ENCODE data around the gene BLCAP. TPM values are rescaled to one million over a fixed set of nuclear protein-coding genes. Genes with fewer than 3 reads are reported as not detected.

Gene BLCAP
- total and polyA plus RNA-seq, 2 of the 4 experiments (the other 2 are of a cell fraction), result 17.7 to 67.3 TPM

GRCh38 chr20:37494796-37495195 lies 32.9 kb downstream of the BLCAP start:
- Histone ChIP-seq H3K79me1 (ENCODE audit: low read depth in 1 of 2, low read length in 2 of 2) (no peaks in the 10 kb centered on the region; a peak in 1 of 4 replicates), H3K56ac (ENCODE audit: extremely low read depth, insufficient read depth, low read length) (no peak overlapping the region), H2BK120ac (ENCODE audit: low read depth, low read length) (no peak overlapping the region), H3K14ac (replicated peaks; ENCODE audit: low read depth, low read length) (no peak overlapping the region), H4K5ac (ENCODE audit: low read depth, low read length) (no peak overlapping the region), H3K4ac (ENCODE audit: low read depth, low read length) (no peak overlapping the region), H2AK9ac (replicated peaks; ENCODE audit: low read depth, low read length, poor library complexity) (no peak overlapping the region), H2BK15ac (ENCODE audit: low read depth, low read length) (no peak overlapping the region), H4K20me1 (ENCODE audit: insufficient read depth, low read length) (0 out of 2 replicates have a peak, but pooled peaks cover 4% of the 10 kb centered on the region), H3K36me3 (ENCODE audit: control insufficient read depth, insufficient read depth, low read length) (no peaks in the 10 kb centered on the region; the same call in none of the 2 replicates), H2AFZ (replicated peaks; ENCODE audit: low read length, poor library complexity) (no peak overlapping the region), H2BK20ac (ENCODE audit: low read depth, low read length) (no peak overlapping the region), H3K23ac (ENCODE audit: low read depth, low read length) (no peak overlapping the region), H3K4me1 (ENCODE audit: control insufficient read depth, insufficient read depth, low read length) (peaks cover 2% of the 10 kb centered on the region; the same call in 1 of the 2 replicates), H3K9ac (ENCODE audit: low read depth, low read length) (no peak overlapping the region), H3K4me3 (ENCODE audit: insufficient read depth, low read depth, low read length) (no peak overlapping the region), H3K9me1 (ENCODE audit: insufficient read depth, low read length) (peaks cover 4% of the 10 kb centered on the region; the same call in 1 of the 2 replicates), H3K18ac (ENCODE audit: low read depth, low read length) (no peak overlapping the region), H3K27ac (ENCODE audit: insufficient read depth, low read length) (no peak overlapping the region), H2AK5ac (ENCODE audit: low read depth, low read length) (no peak overlapping the region), H3K9me3 (ENCODE audit: control insufficient read depth, insufficient read depth, low read length) (no peaks in the 10 kb centered on the region), H3K27me3 (ENCODE audit: control insufficient read depth, insufficient read depth, low read length) (no peaks in the 10 kb centered on the region; the same call in 1 of the 2 replicates), H4K8ac (ENCODE audit: low read depth in 2 of 2, low read length in 2 of 2) (no peak overlapping the region), H2BK5ac (ENCODE audit: low read depth, low read length, poor library complexity, severe bottlenecking) (no peak overlapping the region), H3K4me2 (ENCODE audit: low read depth, low read length) (no peak overlapping the region), H4K91ac (ENCODE audit: insufficient read depth, low read depth, low read length) (no peak overlapping the region)
- TF ChIP-seq ELK1 (IDR thresholded peaks at IDR 0.05; ENCODE audit: borderline replicate concordance, low read depth, low read length) (no peak), POLR2A (IDR thresholded peaks at IDR 0.05; ENCODE audit: low read depth, low read length) (no peak), RAD21 (IDR thresholded peaks at IDR 0.05; ENCODE audit: low read length) (no peak), BHLHE40 (IDR thresholded peaks at IDR 0.05; ENCODE audit: low read depth, low read length) (no peak), CHD1 (IDR thresholded peaks at IDR 0.05; ENCODE audit: low read depth, low read length) (no peak), MXI1 (IDR thresholded peaks at IDR 0.05; ENCODE audit: borderline replicate concordance, low read depth, low read length) (no peak), USF2 (IDR thresholded peaks at IDR 0.05; ENCODE audit: low read depth, low read length) (no peak), RCOR1 (IDR thresholded peaks at IDR 0.05; ENCODE audit: insufficient replicate concordance, low read length) (no peak), SMC3 (IDR thresholded peaks at IDR 0.05; ENCODE audit: low read depth, low read length) (no peak), MAFK (IDR thresholded peaks at IDR 0.05; ENCODE audit: low read depth, low read length) (no peak), RFX5 (IDR thresholded peaks at IDR 0.05; ENCODE audit: low read depth, low read length) (no peak), MAZ (IDR thresholded peaks at IDR 0.05; ENCODE audit: borderline replicate concordance, low read depth, low read length) (no peak), CEBPB (IDR thresholded peaks at IDR 0.05; ENCODE audit: low read depth, low read length) (no peak), FOS (IDR thresholded peaks at IDR 0.05; ENCODE audit: low read depth, low read length) (no peak), CTCF (conservative IDR thresholded peaks at IDR 0.05; ENCODE audit: low read depth, low read length) (no peak), NFE2L2 (IDR thresholded peaks at IDR 0.05; ENCODE audit: low read depth, low read length) (no peak)
- ATAC-seq (ENCODE audit: low read depth) (no peak), DNase-seq (no peak)
- ChIA-PET POLR2A (ENCODE audit: unreplicated experiment) (no interaction called here), CTCF (interaction anchor here (0.7 kb wide), 1 partner anchor 896 kb away, joined by 3 read pairs; no protein-coding TSS in a partner anchor)
- in situ Hi-C loops (cut with MboI; ENCODE audit: low sequenced_read_pairs), result no loop called here
- BruUV-seq (replicated peaks), result no TSS peak
- 79% methylated on average over 3 of the region's 5 CpGs; no CpG with 5 or more reads in 1 of the 2 experiments for WGBS, 2 experiments (ENCODE audit: extremely low coverage in 2 of 2, insufficient read length in 1 of 2)
- intact Hi-C loops (cut with micrococcal nuclease), result no loop called here
- dilution Hi-C loops (cut with HindIII; ENCODE audit: low sequenced_read_pairs, unreplicated experiment), result no loop called here
